CD14-positive monocyte (primary cell): ENCODE data around the gene HDC. TPM values are rescaled to one million over a fixed set of nuclear protein-coding genes. Genes with fewer than 3 reads are reported as not detected.

ENCODE experiments used
- DNase-seq, 3 donors: peaks; one replicate each; pipeline ENCODE4 v3.0.0-alpha.2; 2011 to 2022
- H2AFZ ChIP-seq: 2 replicates; pipeline ENCODE4 v1.6.0; 2012; ENCODE audit warnings: mild to moderate bottlenecking, low read depth, low read length, inconsistent platforms; ENCODE audit not compliant: insufficient read depth, poor library complexity, severe bottlenecking
- H3K27ac ChIP-seq, 2 donors: 1 replicate in 1 of 2; 2 replicates in 1 of 2; pipeline ENCODE4 v1.5.1; 2012 to 2013; ENCODE audit warnings: low read length in 2 of 2, control low read depth in 1 of 2, inconsistent platforms in 1 of 2, low read depth in 1 of 2, mild to moderate bottlenecking in 1 of 2
- H3K27me3 ChIP-seq, 2 donors: one replicate each; pipeline versions ENCODE4 v1.6.0 to v1.6.1; 2011 to 2013; ENCODE audit warnings: low read length in 2 of 2; ENCODE audit not compliant: control insufficient read depth in 2 of 2, insufficient read depth in 2 of 2
- H3K36me3 ChIP-seq, 2 donors: replicated peaks in 1 of 2; 1 replicate in 1 of 2; 2 replicates in 1 of 2; pipeline versions ENCODE4 v1.5.1 to v1.6.1; 2012 to 2013; ENCODE audit warnings: low read length in 2 of 2, control low read depth in 1 of 2, inconsistent platforms in 1 of 2, mild to moderate bottlenecking in 1 of 2; ENCODE audit not compliant: insufficient read depth in 2 of 2, control insufficient read depth in 1 of 2
- H3K4me1 ChIP-seq, 2 donors: 1 replicate in 1 of 2; 2 replicates in 1 of 2; pipeline versions ENCODE4 v1.5.1 to v1.6.1; 2012 to 2013; ENCODE audit warnings: low read length in 2 of 2, control low read depth in 1 of 2, inconsistent platforms in 1 of 2, mild to moderate bottlenecking in 1 of 2, moderate library complexity in 1 of 2; ENCODE audit not compliant: insufficient read depth in 2 of 2, control insufficient read depth in 1 of 2
- H3K4me2 ChIP-seq: replicated peaks from 2 replicates; pipeline ENCODE3; 2012; ENCODE audit warnings: low read length, moderate library complexity, mild to moderate bottlenecking; ENCODE audit not compliant: poor library complexity, severe bottlenecking; ENCODE audit errors: extremely low read depth
- H3K4me3 ChIP-seq, 3 experiments: fragments of 200-600 bp in 1 of 3; sonication (generic) in 1 of 3; replicated peaks in 1 of 3; 1 replicate in 2 of 3; 2 replicates in 1 of 3; pipeline ENCODE4 v1.5.1; 2011 to 2013; ENCODE audit warnings: low read length in 3 of 3, mild to moderate bottlenecking in 3 of 3, control low read depth in 2 of 3, low read depth in 2 of 3, inconsistent platforms in 1 of 3, moderate library complexity in 1 of 3
- H3K79me2 ChIP-seq: 2 replicates; pipeline ENCODE4 v1.6.0; 2012; ENCODE audit warnings: mild to moderate bottlenecking, control low read depth, inconsistent platforms, low read length, moderate library complexity; ENCODE audit not compliant: insufficient read depth
- H3K9ac ChIP-seq: 2 replicates; pipeline ENCODE4 v1.6.0; 2017; ENCODE audit warnings: low read length, mild to moderate bottlenecking; ENCODE audit not compliant: insufficient read depth, poor library complexity, severe bottlenecking
- H3K9me3 ChIP-seq, 2 donors: replicated peaks in 1 of 2; 1 replicate in 1 of 2; 2 replicates in 1 of 2; pipeline versions ENCODE4 v1.5.1 to v1.6.1; 2012 to 2013; ENCODE audit warnings: low read length in 2 of 2, control low read depth in 1 of 2; ENCODE audit not compliant: control insufficient read depth in 1 of 2, insufficient read depth in 1 of 2
- H4K20me1 ChIP-seq: 2 replicates; pipeline ENCODE4 v1.6.0; 2012; ENCODE audit warnings: mild to moderate bottlenecking, low read length, control low read depth, moderate library complexity; ENCODE audit not compliant: insufficient read depth
- H3K27ac Mint-ChIP-seq, 7 donors: one replicate each; pipeline ENCODE4 v1.8.0; 2020; ENCODE audit warnings: mild to moderate bottlenecking in 7 of 7, mixed read lengths in 7 of 7, moderate library complexity in 6 of 7, inconsistent platforms in 2 of 7
- H3K27me3 Mint-ChIP-seq, 3 donors: one replicate each; pipeline ENCODE4 v1.8.0; 2021 to 2022; ENCODE audit warnings: low read depth in 3 of 3, mild to moderate bottlenecking in 3 of 3, mixed read lengths in 3 of 3, moderate library complexity in 3 of 3, inconsistent platforms in 1 of 3
- H3K36me3 Mint-ChIP-seq, 2 donors: one replicate each; pipeline ENCODE4 v1.8.0; 2020; ENCODE audit warnings: mixed read lengths in 2 of 2, inconsistent platforms in 1 of 2, mild to moderate bottlenecking in 1 of 2
- H3K4me1 Mint-ChIP-seq: one replicate; pipeline ENCODE4 v1.8.0; 2020; ENCODE audit warnings: mild to moderate bottlenecking, mixed read lengths
- H3K4me3 Mint-ChIP-seq, 2 donors: one replicate each; pipeline ENCODE4 v1.8.0; 2020; ENCODE audit warnings: mild to moderate bottlenecking in 2 of 2, mixed read lengths in 2 of 2, moderate library complexity in 1 of 2
- H3K9me3 Mint-ChIP-seq, 7 donors: one replicate each; pipeline ENCODE4 v1.8.0; 2020 to 2022; ENCODE audit warnings: mixed read lengths in 7 of 7, mild to moderate bottlenecking in 6 of 7, moderate library complexity in 6 of 7, inconsistent platforms in 2 of 7
- WGBS: methylation state at CpG from one replicate; pipeline ENCODE4 v1.1.5; 2013; ENCODE audit warnings: missing lambda C conversion rate; ENCODE audit not compliant: insufficient coverage; 5-methylcytosine and 5-hydroxymethylcytosine counted together
- intact Hi-C, 2 donors: fragments of 100-400 bp; cut with micrococcal nuclease; formaldehyde crosslinking; loops; one replicate each; pipeline versions ENCODE4 v1.15.0 to v1.15.1; 2023
- polyA plus RNA-seq, 3 donors: library from polyadenylated mRNA; depleted of rRNA in 1 of 3; unstranded in 2 of 3; stranded (reverse) in 1 of 3; fragments of 300-500 nt in 2 of 3; fragments of >200 nt in 1 of 3; fragmentation: Illumina TruSeq in 2 of 3; gene quantifications; 1 replicate in 2 of 3; 2 replicates in 1 of 3; pipeline ENCODE4 v1.2.3, GENCODE V29; 2012 to 2021
- TF ChIP-seq, protein P1 (sequence below): fragments of 200-600 bp; IDR thresholded peaks from one replicate; pipeline ENCODE4 v1.8.0; 2022; ENCODE audit warnings: antibody characterized with exemption, mild to moderate bottlenecking

The HDC gene
- polyA plus RNA-seq, 3 donors = 0.11 TPM; not detected in 2

- H3K4me1 Mint-ChIP-seq = peaks cover 5% of the 10 kb centered on the region
- H3K36me3 Mint-ChIP-seq = peaks cover 28 to 48% of the 10 kb centered on the region in 2 donors
- H3K9me3 Mint-ChIP-seq = peaks cover 5 to 12% (median 10%) of the 10 kb centered on the region in 7 donors
- DNase-seq = no peak
- Histone ChIP-seq H3K4me1 (peaks cover 0 to 1% of the 10 kb centered on the region in 2 donors), H3K4me2 (no peak overlapping the region), H3K4me3 (no peak overlapping the region), H3K9me3 (peaks cover 0 to 6% of the 10 kb centered on the region in 2 donors), H3K27me3 (no peaks in the 10 kb centered on the region), H2AFZ (no peak overlapping the region), H3K79me2 (peaks cover 15% of the 10 kb centered on the region), H3K27ac (no peak overlapping the region), H4K20me1 (no peaks in the 10 kb centered on the region), H3K9ac (no peak overlapping the region), H3K36me3 (peaks cover 9 to 36% of the 10 kb centered on the region in 2 donors)
- no peak overlapping the region for H3K27ac Mint-ChIP-seq
- intact Hi-C loops = loop anchor here in 1 of 2 donors (10.0 kb wide), 1 partner anchor 123 kb away; the partner anchor contains the start of gene SLC27A2
- TF ChIP-seq, protein P1, sequence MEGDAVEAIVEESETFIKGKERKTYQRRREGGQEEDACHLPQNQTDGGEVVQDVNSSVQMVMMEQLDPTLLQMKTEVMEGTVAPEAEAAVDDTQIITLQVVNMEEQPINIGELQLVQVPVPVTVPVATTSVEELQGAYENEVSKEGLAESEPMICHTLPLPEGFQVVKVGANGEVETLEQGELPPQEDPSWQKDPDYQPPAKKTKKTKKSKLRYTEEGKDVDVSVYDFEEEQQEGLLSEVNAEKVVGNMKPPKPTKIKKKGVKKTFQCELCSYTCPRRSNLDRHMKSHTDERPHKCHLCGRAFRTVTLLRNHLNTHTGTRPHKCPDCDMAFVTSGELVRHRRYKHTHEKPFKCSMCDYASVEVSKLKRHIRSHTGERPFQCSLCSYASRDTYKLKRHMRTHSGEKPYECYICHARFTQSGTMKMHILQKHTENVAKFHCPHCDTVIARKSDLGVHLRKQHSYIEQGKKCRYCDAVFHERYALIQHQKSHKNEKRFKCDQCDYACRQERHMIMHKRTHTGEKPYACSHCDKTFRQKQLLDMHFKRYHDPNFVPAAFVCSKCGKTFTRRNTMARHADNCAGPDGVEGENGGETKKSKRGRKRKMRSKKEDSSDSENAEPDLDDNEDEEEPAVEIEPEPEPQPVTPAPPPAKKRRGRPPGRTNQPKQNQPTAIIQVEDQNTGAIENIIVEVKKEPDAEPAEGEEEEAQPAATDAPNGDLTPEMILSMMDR = no peak
- H3K4me3 Mint-ChIP-seq = no peak overlapping the region
- H3K27me3 Mint-ChIP-seq = no peaks in the 10 kb centered on the region
These were observed 42.3 kb upstream of the HDC start for GRCh38 chr15:50307799-50308198.

GRCh38 chr15:50304836-50305235, 39.3 kb upstream of the HDC start:
- DNase-seq = no peak
- peaks cover 0 to 6% of the 10 kb centered on the region in 2 donors for H3K9me3 ChIP-seq
- no peak overlapping the region for H3K4me3 ChIP-seq
- H2AFZ ChIP-seq = no peak overlapping the region
- no peaks in the 10 kb centered on the region for H4K20me1 ChIP-seq
- TF ChIP-seq, protein P1 = no peak
- peaks cover 0 to 7% of the 10 kb centered on the region in 2 donors for H3K4me1 ChIP-seq
- Mint-ChIP-seq H3K9me3 (peaks cover 5 to 12% (median 10%) of the 10 kb centered on the region in 7 donors), H3K27ac (no peak overlapping the region), H3K36me3 (peaks cover 49 to 71% of the 10 kb centered on the region in 2 donors), H3K27me3 (peaks cover 0 to 2% (median 0%) of the 10 kb centered on the region in 3 donors), H3K4me1 (peaks cover 6% of the 10 kb centered on the region), H3K4me3 (no peak overlapping the region)
- H3K36me3 ChIP-seq = peaks cover 22 to 64% of the 10 kb centered on the region in 2 donors
- no CpG with 5 or more reads among the region's 1 CpG for WGBS
- no peak overlapping the region for H3K9ac ChIP-seq
- intact Hi-C loops = loop anchor here in 1 of 2 donors (10.0 kb wide), 1 partner anchor 120 kb away; the partner anchor contains the start of gene SLC27A2
- no peak overlapping the region for H3K4me2 ChIP-seq
- H3K27me3 ChIP-seq = no peaks in the 10 kb centered on the region
- no peak overlapping the region for H3K27ac ChIP-seq
- no peaks in the 10 kb centered on the region for H3K79me2 ChIP-seq
